C4-2B (cell line): ENCODE results near the gene WFDC12.
A peak's percentile ranks its signal among the peaks of the same experiment; 100 is the strongest.
"Not testable (repeated sequence)": the region's sequence is repeated elsewhere in the genome, so short reads cannot be mapped to it uniquely, and the experiment has no call there.

Experiments
- H3K27ac ChIP-seq: fragments of 450-650 bp; 2 replicates; pipeline ENCODE4 v1.5.1; 2017
- ZFX ChIP-seq: fragments of 450-650 bp; IDR thresholded peaks from 2 replicates; pipeline ENCODE4 v1.6.1; 2017
- TF ChIP-seq, protein P1 (sequence below): fragments of 450-650 bp; conservative IDR thresholded peaks from 2 replicates; pipeline ENCODE4 v1.5.1; 2017; ENCODE audit warnings: mild to moderate bottlenecking

The WFDC12 gene

DNA sequence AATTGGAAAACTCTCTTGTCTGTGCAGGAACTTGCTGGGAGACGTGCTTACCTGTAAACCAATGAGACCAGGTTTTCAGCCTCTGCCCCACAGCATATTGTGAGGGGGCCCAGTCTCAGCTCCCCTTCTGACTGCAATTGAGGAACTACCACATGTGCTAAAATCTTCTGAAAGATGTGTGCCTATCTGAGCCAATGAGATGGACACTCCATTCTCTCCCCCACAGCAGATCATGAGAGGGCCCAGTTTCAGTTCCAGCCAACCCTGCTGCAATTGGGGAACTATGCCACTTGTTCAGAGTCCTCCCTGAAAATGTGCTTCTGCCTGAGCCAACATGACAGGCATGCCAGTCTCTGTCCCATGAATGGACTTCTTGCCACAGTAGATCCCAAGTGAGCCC, 29.5 kb upstream of the WFDC12 start:
- TF ChIP-seq, protein P1, sequence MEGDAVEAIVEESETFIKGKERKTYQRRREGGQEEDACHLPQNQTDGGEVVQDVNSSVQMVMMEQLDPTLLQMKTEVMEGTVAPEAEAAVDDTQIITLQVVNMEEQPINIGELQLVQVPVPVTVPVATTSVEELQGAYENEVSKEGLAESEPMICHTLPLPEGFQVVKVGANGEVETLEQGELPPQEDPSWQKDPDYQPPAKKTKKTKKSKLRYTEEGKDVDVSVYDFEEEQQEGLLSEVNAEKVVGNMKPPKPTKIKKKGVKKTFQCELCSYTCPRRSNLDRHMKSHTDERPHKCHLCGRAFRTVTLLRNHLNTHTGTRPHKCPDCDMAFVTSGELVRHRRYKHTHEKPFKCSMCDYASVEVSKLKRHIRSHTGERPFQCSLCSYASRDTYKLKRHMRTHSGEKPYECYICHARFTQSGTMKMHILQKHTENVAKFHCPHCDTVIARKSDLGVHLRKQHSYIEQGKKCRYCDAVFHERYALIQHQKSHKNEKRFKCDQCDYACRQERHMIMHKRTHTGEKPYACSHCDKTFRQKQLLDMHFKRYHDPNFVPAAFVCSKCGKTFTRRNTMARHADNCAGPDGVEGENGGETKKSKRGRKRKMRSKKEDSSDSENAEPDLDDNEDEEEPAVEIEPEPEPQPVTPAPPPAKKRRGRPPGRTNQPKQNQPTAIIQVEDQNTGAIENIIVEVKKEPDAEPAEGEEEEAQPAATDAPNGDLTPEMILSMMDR: no peak
- TF ChIP-seq ZFX: no peak
- H3K27ac ChIP-seq: peak overlapping the region; percentile 38

DNA sequence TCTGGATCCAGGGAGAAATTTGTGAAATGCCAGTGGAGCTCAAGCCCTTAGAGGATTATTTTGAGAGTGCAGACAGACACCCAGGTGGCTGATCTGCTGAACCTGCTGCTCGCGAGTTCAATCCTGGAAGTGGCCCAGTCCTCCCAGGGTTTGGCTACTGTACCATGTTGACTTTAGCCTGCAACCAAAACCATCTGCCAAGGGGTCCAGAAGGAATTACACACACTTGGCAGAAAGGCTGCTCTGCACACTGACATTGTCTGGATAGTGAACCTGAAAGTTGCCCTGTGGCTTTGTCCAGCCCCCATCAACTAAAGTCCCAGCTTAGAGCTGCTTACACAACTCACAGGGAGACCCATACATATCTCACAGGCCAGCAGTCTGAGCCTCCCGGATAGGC, 28.9 kb upstream of the WFDC12 start:
- peak overlapping the region; percentile 38 for H3K27ac ChIP-seq

DNA sequence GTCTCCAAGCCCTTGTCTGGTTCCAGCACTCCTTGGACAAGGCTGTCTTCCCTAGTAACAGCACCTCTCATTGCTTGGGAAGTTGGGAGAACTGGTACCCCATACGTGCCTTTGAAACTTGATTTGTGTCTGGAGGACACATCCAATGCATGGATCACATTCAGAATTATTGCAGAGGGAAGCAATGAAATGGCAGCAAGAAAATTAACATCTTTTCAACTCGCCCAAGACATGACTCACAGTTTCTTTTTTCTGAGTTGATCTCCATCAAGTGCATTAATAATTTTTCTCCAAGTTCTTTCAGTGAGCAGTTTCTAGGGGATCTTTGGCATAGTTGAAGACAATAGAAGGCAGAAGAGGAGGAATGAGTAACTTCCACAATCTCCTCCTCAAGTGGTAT, 28.1 kb upstream of the WFDC12 start:
- no peak overlapping the region for H3K27ac ChIP-seq

More for the DNA sequence above, 28.9 kb upstream of the WFDC12 start:
- TF ChIP-seq ZFX: no peak
- TF ChIP-seq, protein P1: no peak

DNA sequence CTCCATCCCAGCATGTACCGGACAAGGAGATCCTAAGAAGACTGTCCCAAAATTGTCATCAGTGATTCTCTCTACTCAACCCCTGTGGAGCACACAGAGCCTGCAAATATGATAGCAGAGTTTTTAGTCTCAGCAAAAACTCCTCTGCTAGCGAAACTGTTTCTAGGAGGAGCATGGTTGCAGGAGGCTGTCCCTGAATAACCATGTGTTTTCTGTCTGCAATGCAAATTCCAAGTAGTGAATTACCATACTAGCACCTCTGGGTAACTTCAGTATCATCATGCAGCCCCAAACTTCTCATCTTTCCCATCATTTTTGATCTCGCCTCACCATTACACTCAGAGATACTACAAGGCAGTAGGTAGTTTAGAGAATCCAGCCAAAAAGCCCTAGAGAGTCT, 24.8 kb upstream of the WFDC12 start:
- H3K27ac ChIP-seq: no peak overlapping the region
- TF ChIP-seq ZFX: no peak
- TF ChIP-seq, protein P1: no peak

More for the DNA sequence above, 28.1 kb upstream of the WFDC12 start:
- TF ChIP-seq, protein P1: no peak
- no peak for TF ChIP-seq ZFX

DNA sequence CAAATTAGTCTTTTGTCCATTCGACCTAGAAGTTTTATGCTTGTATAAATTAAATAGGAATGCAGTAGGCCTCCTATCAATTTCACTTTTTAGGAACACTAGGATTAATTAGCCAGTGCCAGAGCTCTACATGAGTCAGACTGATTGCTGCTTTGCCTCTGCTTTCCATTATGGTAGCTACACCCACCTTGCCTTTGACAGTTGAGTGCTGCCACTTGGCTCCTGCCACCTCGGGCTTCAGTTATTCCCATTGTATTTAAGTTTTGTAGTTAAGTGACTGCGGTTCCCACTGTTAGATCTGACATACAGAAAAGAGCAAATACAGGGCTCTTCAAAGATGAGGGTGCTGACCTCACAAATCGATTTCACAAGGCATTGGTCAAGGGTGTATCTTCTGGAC, 16.6 kb upstream of the WFDC12 start:
- no peak overlapping the region for H3K27ac ChIP-seq
- TF ChIP-seq, protein P1: no peak
- TF ChIP-seq ZFX: no peak

DNA sequence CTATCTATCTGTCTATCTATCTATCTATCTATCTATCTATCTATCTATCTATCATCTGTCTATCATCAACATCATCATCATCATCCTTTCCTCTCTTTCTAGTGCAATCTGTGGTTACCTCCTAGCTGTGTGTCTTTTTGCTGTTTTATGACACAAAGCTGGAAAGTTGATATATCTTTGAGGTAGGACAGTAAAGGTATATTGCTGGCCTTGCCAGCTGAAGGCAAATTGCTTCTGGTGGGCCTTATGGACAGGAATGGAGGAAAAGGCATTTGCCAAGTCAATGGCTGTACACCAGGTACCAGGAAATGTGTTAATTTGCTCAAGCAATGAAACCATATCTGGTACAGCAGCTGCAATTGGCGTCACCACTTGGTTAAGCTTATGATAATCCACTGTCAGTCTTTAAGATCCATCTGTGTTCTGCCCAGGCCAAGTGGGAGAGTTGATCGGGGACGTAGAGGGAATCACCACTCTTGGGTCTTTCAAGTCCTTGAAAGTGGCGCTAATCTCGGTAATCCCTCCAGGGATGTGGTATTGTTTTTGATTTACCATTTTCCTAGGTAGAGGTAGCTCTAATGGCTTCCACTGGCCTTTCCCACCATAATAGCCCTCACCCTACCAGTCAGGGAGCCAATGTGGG, 15.6 kb upstream of the WFDC12 start:
- not testable (repeated sequence) for H3K27ac ChIP-seq

DNA sequence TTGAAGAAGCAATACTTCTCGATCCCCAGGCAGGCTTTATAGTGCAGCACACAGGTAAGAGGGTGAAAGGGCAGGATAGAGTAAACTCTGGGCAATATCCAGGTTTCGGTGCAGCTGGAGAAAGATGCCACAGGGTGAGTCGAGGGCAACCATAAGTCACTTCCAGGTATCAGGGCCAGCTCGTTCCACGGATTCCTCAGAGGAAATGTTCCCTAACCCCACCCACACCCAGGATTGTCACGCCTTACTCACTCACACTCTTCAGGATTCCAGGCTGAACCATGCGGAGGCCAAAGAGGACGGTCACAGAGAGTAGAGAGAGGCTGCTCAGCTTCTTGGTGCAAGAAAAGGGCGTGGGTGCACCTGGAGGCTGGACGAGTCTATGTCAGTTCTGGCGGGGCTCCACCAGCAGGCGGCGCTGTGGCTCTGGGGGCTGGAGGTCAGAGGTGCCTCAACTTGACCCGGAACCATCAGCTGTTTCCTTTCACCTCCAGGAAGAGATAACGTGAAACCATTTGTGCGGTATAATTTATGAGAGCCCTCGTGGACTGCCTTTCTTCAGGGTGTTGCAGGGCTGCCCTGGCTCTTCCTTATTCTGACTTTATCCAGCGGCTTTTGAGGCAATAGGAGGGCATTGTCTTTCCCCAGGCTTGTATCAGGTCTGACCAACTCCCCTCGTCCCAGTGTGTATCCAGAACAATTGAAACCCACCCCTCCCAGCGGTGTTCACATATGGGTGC, 14.5 kb upstream of the WFDC12 start:
- no peak overlapping the region for H3K27ac ChIP-seq
- TF ChIP-seq, protein P1: peak; percentile 96
- no peak for TF ChIP-seq ZFX
